HG02884 (cell line): Measurements from ENCODE around the gene SLC9A3.
"Not testable (repeated sequence)": the region's sequence is repeated elsewhere in the genome, so short reads cannot be mapped to it uniquely, and the experiment has no call there.

Source experiments
- ATAC-seq: cut with Tn5 transposase; IDR thresholded peaks from one replicate; pipeline ENCODE4 v1.9.1; 2021; ENCODE audit warnings: mild to moderate bottlenecking, moderate library complexity; ENCODE audit not compliant: unreplicated experiment

The SLC9A3 gene

GRCh38 chr5:511476-511875 lies 12.8 kb downstream of the SLC9A3 start:
- no peak for ATAC-seq

- no peak for ATAC-seq
Measured at GRCh38 chr5:510521-510920, 13.7 kb downstream of the SLC9A3 start.

- ATAC-seq, result no peak
Measured at GRCh38 chr5:509611-510185, 14.6 kb downstream of the SLC9A3 start.

- not testable (repeated sequence) for ATAC-seq
Measured at GRCh38 chr5:507986-508575, 16.2 kb downstream of the SLC9A3 start.

- ATAC-seq, result no peak
Measured at GRCh38 chr5:505951-506525, 18.2 kb downstream of the SLC9A3 start.

GRCh38 chr5:504326-505154 lies 19.7 kb downstream of the SLC9A3 start:
- ATAC-seq, result no peak

- ATAC-seq, result no peak
Measured at GRCh38 chr5:502325-503079, 21.7 kb downstream of the SLC9A3 start.

- no peak for ATAC-seq
Measured at GRCh38 chr5:501831-502184, 22.4 kb downstream of the SLC9A3 start.

- no peak for ATAC-seq
Measured at GRCh38 chr5:501105-501830, 23.0 kb downstream of the SLC9A3 start.

- ATAC-seq, result no peak
Measured at GRCh38 chr5:500491-500890, 23.8 kb downstream of the SLC9A3 start.

- no peak for ATAC-seq
Measured at GRCh38 chr5:499233-500209, 24.7 kb downstream of the SLC9A3 start.

GRCh38 chr5:497871-498509 lies 26.3 kb downstream of the SLC9A3 start:
- no peak for ATAC-seq

- ATAC-seq, result no peak
Measured at GRCh38 chr5:497090-497700, 27.1 kb downstream of the SLC9A3 start.

- ATAC-seq, result no peak
Measured at GRCh38 chr5:496028-496427, 28.2 kb downstream of the SLC9A3 start.

GRCh38 chr5:494667-495255 lies 29.5 kb downstream of the SLC9A3 start:
- no peak for ATAC-seq

GRCh38 chr5:493758-494157 lies 30.5 kb downstream of the SLC9A3 start:
- ATAC-seq, result no peak

GRCh38 chr5:493119-493701 lies 31.0 kb downstream of the SLC9A3 start:
- ATAC-seq, result no peak
